Suppressor macrophage treated with lipopolysaccharide for 1 hour (primary cell): ENCODE data around the gene CTBP2.
"Not testable (repeated sequence)": the region's sequence is repeated elsewhere in the genome, so short reads cannot be mapped to it uniquely, and the experiment has no call there.

ENCODE experiments used
- DNase-seq, 3 donors: peaks; one replicate each; pipeline ENCODE4 v3.0.0-alpha.2; 2020 to 2022

The CTBP2 gene

GRCh38 chr10:125158601-125159485 lies 1.5 kb downstream of the CTBP2 start:
- DNase-seq = peak; percentile 66 to 87 (median 80)

- DNase-seq = no peak
Measured at GRCh38 chr10:125158275-125158600, 2.1 kb downstream of the CTBP2 start.

GRCh38 chr10:125157505-125157904 lies 2.9 kb downstream of the CTBP2 start:
- no peak for DNase-seq

GRCh38 chr10:125156739-125157480 lies 3.5 kb downstream of the CTBP2 start:
- DNase-seq = no peak

GRCh38 chr10:125156196-125156595 lies 4.2 kb downstream of the CTBP2 start:
- no peak for DNase-seq

GRCh38 chr10:125155101-125155500 lies 5.3 kb downstream of the CTBP2 start:
- DNase-seq = no peak

GRCh38 chr10:125154529-125154928 lies 5.8 kb downstream of the CTBP2 start:
- peak in 2 of 3 donors; percentile 32 to 36 for DNase-seq

- DNase-seq = peak; percentile 43 to 70 (median 66)
Measured at GRCh38 chr10:125153703-125154490, 6.5 kb downstream of the CTBP2 start.

GRCh38 chr10:125152450-125153368 lies 7.7 kb downstream of the CTBP2 start:
- DNase-seq = no peak

- DNase-seq = peak in 1 of 3 donors; percentile 39
Measured at GRCh38 chr10:125151553-125152449, 8.6 kb downstream of the CTBP2 start.

GRCh38 chr10:125151170-125151552 lies 9.2 kb downstream of the CTBP2 start:
- DNase-seq = no peak

- DNase-seq = not testable (repeated sequence)
Measured at GRCh38 chr10:125150376-125151083, 9.8 kb downstream of the CTBP2 start.

GRCh38 chr10:125149680-125150047 lies 10.7 kb downstream of the CTBP2 start:
- no peak for DNase-seq

- peak; percentile 55 to 59 (median 57) for DNase-seq
Measured at GRCh38 chr10:125149036-125149679, 11.2 kb downstream of the CTBP2 start.

- DNase-seq = no peak
Measured at GRCh38 chr10:125148528-125148927, 11.8 kb downstream of the CTBP2 start.

GRCh38 chr10:125147971-125148439 lies 12.4 kb downstream of the CTBP2 start:
- peak in 1 of 3 donors; percentile 26 for DNase-seq

GRCh38 chr10:125146791-125147579 lies 13.4 kb downstream of the CTBP2 start:
- DNase-seq = peak; percentile 51 to 72 (median 54)

GRCh38 chr10:125145636-125146035 lies 14.7 kb downstream of the CTBP2 start:
- DNase-seq = no peak
